ENCODE data around the gene MAST4.

The MAST4 gene

GRCh38 chr5:67052034-67052433 lies 455.8 kb downstream of the MAST4 start:
- in situ Hi-C loops (cut with HindIII; ENCODE audit: low sequenced_read_pairs), result no loop called here

GRCh38 chr5:67053229-67053628 lies 457.0 kb downstream of the MAST4 start:
- in situ Hi-C loops (cut with HindIII; ENCODE audit: low sequenced_read_pairs), result no loop called here

GRCh38 chr5:67058998-67059743 lies 463.0 kb downstream of the MAST4 start:
- in situ Hi-C loops (cut with HindIII; ENCODE audit: low sequenced_read_pairs), result no loop called here

- in situ Hi-C loops (cut with HindIII; ENCODE audit: low sequenced_read_pairs), result no loop called here
Measured at GRCh38 chr5:67059744-67060490, 463.7 kb downstream of the MAST4 start.

DNA sequence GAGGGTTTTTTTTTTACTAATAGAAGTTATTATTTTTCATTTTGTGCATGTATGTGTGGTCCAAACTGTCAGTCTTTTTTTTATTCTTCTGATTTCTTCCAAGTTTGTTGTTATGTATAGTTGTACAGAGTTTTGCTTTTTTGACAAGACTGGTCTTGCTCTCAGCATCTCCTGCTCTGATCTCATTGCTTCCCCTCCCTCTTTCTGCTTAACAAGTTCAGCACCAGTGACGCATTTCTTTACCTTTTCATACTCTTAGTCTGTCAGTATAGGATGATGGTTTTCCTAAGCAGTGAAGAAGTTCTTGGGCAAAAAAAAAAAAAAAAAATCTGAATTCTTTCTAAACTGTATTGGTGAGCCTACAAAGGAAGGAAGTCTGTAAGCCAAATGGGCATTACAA lies 465.3 kb downstream of the MAST4 start:
- in situ Hi-C loops (cut with HindIII; ENCODE audit: low sequenced_read_pairs), result no loop called here

- in situ Hi-C loops (cut with HindIII; ENCODE audit: low sequenced_read_pairs), result no loop called here
Measured at GRCh38 chr5:67063055-67063454, 466.9 kb downstream of the MAST4 start.

DNA sequence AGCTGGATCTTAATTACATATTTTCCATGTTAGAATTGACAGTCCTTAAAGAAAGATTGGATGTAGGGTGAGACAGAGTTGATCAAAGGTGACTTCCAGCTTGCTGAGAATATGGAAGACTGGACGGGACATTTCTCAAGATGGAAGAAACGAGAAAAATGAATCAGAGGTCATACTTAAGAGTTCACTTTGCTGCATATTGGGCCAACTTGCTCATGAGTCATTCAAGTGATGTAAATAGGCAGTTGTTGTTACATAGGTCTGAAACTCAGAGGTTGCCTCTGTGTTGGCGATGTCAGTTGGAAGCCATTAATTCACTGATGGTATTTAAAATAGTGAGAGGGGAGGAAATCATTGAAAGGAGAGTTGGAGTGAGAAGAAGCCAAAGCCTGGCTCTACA lies 467.6 kb downstream of the MAST4 start:
- in situ Hi-C loops (cut with HindIII; ENCODE audit: low sequenced_read_pairs), result no loop called here

- in situ Hi-C loops (cut with HindIII; ENCODE audit: low sequenced_read_pairs), result no loop called here
Measured at GRCh38 chr5:67065237-67065636, 469.0 kb downstream of the MAST4 start.

DNA sequence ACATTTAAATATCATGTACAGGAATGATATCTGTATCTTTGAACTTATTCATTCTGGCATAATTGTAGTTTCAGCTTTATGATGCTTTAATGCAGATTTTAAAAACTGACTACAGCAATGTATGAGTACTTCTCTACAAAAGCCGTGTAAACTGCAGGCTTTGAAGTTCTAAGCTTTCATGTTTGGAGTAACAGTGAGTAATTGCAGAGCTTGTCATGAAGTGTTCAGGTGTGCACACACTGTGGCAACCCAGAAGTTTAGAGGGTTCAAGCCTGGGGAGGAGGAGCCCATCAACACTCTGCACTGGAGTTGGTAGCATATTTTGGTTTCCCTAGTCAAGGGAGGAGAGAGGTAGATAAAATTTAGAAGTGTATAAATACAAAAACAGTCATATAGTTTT lies 469.5 kb downstream of the MAST4 start:
- in situ Hi-C loops (cut with HindIII; ENCODE audit: low sequenced_read_pairs), result no loop called here

- in situ Hi-C loops (cut with HindIII; ENCODE audit: low sequenced_read_pairs), result no loop called here
Measured at GRCh38 chr5:67066815-67067214, 470.6 kb downstream of the MAST4 start.

DNA sequence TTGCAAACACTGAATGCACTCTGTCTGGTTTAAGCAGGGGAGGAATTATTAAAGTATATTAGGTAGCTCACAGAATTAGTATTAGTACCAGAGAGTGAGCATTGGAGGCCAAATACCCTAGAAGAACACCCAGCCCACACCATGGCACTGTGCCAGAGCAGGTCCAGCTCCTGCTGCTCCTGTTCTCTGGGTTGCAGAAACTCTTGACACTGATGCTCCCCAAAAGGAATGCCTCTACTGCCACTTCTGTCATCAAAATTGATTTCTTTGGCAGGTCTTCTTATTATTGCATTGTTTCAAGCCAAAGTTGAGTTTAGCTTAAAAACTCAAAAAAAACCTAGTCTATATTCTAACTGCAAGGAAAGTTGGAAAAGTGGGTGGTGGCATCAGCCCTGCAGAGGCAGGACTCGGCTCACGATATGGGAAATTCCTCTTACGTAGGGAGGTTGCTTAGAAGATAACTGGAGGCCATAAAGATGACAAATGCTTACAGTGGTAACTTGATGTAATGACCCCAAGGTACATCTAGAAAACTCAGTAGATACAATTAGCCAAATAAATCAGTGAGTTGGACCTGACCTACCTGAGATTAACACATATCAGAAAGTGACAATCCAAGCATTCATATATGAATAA lies 477.0 kb downstream of the MAST4 start:
- in situ Hi-C loops (cut with HindIII; ENCODE audit: low sequenced_read_pairs), result no loop called here

GRCh38 chr5:67077296-67077695 lies 481.1 kb downstream of the MAST4 start:
- in situ Hi-C loops (cut with HindIII; ENCODE audit: low sequenced_read_pairs), result no loop called here

DNA sequence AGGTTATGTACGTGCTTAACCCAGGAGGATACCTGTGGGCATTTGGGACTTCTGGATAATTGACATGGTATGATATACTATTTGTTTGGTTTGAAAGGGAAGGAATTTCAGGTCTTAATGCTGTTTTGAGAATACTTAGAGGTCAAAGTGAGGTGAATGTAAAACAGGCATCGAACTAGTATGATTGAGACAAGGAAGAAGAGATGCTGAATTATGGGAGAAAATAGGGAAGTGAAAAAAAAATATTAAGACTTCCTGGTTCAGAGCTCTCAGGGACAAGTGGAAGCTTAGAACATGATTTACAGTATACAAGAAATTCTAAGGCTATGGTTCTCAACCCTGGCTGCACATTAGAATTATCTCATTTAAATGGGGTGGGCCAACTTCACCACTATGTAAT lies 485.1 kb downstream of the MAST4 start:
- in situ Hi-C loops (cut with HindIII; ENCODE audit: low sequenced_read_pairs), result loop anchor here (5.0 kb wide), 1 partner anchor 34 kb away; no protein-coding TSS in a partner anchor

GRCh38 chr5:67082941-67083340 lies 486.7 kb downstream of the MAST4 start:
- in situ Hi-C loops (cut with HindIII; ENCODE audit: low sequenced_read_pairs), result loop anchor here (5.0 kb wide), 1 partner anchor 36 kb away; no protein-coding TSS in a partner anchor

DNA sequence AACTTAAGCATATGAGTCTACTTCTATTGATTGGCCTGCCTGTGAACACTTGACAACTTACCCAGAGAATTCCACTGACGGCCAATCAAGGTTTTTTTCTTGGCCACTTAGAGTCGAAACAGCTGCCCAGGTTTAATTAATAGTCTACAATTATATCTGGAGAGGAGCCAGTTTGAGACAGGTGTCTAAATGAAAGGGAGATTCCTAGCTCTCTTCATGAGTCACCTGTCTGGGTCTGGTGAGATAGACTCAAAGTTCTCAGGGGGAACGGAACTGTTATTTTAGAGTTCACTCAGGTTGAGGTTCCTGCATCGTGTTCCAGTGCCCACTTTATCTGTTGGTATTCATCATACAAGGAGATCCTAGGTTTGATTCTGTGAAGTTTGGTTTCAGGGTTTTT lies 489.4 kb downstream of the MAST4 start:
- in situ Hi-C loops (cut with HindIII; ENCODE audit: low sequenced_read_pairs), result no loop called here

DNA sequence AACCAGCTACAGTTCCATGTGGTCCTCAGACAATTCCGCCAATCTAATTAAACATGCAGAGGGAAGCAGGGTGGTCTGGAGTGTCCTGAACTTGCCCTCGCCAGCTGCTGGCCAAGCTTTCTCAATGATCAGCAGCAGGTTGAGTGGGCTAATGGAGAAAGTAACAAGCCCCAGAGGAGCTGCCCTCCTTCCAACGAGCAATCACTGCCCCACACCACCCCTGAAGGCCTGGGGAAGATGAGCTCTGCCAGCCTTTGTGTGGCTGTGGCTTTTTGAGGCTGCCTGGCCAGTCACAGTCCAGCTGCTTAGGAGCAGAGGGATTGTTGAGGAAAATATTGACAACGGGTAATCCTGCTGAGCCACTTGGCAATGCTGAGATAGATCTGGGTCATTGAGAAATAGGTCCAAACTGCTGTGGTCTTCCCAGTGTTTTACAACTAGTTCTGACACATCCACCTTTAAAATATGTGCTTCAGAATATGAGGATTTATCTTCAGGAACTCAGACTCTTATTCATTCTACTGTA lies 493.1 kb downstream of the MAST4 start:
- in situ Hi-C loops (cut with HindIII; ENCODE audit: low sequenced_read_pairs), result no loop called here

DNA sequence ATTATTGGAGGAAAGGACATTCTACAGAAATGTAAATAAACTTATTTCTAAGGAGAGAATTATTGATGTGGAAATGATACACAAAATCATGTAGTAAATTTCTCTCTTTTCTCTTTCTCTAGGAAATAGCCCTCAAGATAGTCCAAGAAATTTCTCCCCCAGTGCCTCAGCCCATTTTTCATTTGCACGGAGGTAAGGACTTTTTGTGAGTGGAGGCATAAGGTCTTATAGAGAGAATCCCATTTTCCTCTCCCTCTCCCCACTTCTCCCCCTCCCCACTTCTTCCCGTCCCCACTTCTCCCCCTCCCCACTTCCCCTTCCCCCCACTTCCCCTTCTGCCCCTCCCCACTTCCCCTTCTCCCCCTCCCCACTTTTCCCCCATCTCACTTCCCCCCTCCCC lies 493.8 kb downstream of the MAST4 start:
- in situ Hi-C loops (cut with HindIII; ENCODE audit: low sequenced_read_pairs), result no loop called here

DNA sequence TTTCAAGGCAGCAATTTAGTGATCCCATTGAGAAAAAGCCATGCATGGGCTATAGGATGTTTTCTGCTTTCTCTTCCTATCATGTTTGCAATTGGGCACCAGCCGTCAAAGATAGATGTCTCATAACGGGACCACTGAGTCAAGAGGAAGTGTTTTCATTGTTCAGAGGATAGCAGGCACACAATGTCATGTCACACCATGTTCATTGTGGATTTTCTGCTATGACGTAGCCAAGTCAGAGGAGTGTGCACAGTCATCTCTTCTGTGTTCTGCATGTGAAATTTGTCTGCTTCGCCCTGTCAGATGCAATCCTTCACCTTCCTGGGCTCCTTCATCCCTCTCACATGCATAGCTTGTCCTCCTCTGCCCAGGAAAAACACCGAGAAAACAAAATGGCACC lies 494.4 kb downstream of the MAST4 start:
- in situ Hi-C loops (cut with HindIII; ENCODE audit: low sequenced_read_pairs), result no loop called here

- in situ Hi-C loops (cut with HindIII; ENCODE audit: low sequenced_read_pairs), result no loop called here
Measured at GRCh38 chr5:67092535-67092934, 496.3 kb downstream of the MAST4 start.

DNA sequence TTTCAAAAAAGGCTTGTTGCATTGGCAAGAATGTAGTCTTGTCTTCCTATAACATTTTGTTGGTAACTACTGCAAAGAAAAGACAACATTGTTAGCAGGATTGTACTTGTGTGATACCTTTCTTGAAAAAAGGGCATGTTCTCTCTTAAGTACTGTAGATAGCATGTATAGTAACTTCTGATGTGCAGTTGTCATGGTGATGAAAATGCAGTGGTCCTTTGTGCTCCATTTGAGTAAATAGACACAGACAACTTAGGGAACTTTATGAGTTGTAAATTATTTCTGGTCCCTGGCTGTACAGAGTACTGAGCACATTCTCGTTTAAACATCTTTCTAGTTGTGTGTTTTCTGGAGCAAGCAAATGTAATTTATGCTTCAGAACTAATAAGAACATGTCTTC lies 497.1 kb downstream of the MAST4 start:
- in situ Hi-C loops (cut with HindIII; ENCODE audit: low sequenced_read_pairs), result no loop called here

DNA sequence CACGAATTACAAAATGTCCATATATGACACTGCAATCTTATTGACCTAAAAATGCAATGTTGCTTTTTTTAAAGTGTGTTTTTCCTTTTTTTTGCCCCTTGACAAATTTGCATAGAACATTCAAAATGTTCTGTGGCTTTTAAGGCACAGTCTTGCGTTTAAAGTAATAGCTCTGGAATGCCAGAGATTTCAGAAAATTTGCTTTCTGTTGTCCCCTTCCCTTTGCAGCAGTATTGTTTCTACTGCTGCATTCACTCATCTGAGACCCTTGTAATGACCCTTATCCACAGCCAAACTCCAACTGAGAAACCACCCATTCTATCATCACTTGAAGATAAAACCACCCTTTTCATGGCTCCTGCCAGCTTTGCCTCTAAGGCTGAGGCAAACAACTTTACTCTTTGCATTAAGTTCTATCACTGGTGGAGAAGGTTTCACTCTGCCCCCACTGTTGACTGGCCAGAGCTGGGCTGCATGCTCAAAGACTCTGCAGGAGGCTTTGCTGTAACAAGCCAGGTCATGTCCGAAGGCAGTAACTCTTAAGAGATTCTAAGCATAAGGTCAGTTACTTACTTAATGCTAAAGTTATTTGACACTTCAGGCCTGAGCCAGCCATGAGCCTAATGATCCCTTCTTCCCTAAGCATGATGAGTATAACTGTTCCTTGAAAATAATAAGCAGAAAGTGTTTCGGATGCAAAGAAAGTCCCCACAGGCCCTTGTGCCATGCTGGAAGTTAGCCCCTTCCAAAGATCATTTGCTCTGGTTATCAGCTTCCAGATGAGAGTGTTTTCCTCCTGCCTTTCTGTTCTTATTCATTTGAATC lies 498.5 kb downstream of the MAST4 start:
- in situ Hi-C loops (cut with HindIII; ENCODE audit: low sequenced_read_pairs), result no loop called here
